GM15510 (cell line): Measurements from ENCODE around the gene PYGO2.

Source experiments
- POLR2A ChIP-seq: IDR thresholded peaks from 3 replicates; pipeline ENCODE4 v1.6.1; 2011; ENCODE audit warnings: borderline replicate concordance; ENCODE audit not compliant: insufficient read length; ENCODE audit errors: extremely low read depth

PYGO2 gene

DNA sequence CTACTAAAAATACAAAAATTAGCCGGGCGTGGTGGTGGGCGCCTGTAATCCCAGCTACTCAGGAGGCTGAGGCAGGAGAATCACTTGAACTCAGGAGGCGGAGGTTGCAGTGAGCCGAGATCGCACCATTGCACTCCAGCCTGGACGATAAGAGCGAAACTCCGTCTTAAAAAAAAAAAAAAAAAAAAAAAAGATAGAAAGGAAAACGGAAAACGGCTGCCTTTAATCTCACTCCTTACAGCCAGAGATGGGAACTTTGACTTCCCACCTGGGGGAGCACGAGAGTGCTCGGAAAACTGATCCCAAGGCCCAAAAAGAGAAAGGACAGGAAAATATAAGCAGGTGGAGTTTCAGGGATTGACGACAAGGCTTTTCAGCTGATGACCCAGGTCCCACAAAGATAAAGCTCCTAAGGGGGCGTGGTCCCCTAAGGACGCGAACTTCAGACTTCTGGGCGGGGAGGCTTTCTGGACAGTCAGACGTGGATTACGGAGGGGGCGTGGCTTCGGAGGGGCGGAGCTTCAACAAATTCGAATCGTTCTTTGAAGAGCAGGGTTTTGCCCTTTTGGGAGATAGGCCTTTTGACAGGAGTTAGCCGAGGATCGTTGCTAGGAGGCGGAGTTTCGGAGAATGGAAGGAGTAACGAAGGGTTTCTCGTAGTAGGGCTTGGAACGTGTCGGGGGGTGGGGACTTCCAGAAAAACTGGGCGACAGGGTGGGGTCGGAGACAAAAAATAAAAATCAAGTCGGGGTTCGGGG, 11.9 kb upstream of the PYGO2 start:
- peak; percentile 38 for TF ChIP-seq POLR2A

DNA sequence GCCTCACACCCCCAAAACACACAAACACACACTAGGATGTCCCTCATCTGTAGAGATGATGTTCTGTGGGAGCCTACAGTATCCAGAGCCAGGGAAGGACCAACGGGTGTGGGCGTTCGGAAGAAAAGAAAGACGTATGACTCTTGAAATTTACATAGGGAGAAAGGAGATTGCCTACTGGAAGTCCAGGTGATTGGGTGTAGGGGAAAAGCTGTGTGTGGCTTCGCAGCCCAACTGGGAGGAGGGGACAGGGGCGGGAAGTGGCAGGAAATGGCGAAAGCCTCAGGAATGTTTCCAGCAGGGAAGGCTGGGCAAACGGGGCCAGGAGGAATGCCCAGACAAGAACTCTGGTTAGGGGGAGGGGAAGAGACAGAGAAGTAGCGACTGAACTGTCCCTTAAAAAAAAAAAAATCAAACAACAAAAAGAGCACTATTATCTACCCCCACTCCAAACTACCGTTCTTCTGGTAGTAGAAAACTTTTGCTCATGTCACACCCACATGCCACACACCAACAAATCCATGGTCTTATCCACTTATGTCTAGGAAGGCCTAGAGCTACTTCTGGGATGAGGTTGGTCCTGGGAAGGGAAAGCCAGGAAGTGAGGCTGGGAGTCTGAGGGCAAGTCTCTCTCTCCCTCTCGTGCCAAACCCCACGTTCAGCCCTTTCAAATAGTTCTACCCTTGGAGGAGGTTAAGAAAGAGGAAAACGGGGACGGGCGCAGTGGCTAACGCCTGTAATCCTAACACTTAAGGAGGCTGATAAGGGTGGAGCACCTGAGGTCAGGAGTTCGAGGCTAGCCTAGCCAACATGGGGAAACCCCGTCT, 11.1 kb upstream of the PYGO2 start:
- TF ChIP-seq POLR2A: no peak

DNA sequence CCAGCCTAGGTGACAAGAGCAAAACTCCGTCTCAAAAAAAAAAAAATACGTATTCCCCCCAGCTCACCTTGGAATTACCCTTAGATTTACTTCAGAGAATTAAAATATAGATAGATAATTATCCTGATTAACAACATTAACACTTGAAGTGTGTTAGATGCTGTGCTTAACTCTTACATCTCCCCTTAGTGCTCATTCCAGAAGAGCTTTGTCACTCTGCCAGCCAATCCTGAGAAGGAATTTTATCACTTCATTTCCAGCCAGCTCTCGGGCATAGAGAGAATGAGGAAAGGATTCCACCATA, 10.6 kb upstream of the PYGO2 start:
- no peak for TF ChIP-seq POLR2A

DNA sequence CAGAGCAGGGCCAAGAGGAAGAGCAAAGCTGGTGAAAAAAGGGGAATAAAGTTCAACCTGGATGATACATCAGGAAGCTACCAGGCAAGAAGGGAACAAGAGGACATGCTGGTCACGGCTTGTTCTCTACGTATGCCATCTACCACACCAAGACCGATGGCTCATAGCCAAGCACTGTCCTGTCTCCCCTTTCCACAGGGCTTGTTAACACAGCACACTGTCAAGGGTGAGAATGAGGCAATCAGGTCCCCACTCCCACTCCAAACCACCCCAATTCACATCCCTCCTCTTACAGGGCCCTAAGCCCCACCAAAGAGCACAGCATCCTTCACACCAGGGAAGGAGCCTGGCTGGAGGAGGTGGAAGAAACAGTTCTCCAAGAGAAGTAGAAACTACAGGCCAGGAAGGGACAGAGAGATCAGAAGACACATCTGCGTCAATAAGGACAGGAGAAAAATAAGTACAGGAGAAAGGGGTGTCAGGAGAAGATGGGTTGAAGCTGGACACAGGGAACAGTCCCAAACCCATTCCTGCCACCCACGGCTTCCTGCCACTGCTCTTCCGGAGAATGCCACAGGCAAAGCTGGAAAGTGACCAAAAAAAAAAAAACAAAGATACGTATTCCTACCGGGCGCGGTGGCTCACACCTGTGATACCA, 9.9 kb upstream of the PYGO2 start:
- TF ChIP-seq POLR2A: no peak

DNA sequence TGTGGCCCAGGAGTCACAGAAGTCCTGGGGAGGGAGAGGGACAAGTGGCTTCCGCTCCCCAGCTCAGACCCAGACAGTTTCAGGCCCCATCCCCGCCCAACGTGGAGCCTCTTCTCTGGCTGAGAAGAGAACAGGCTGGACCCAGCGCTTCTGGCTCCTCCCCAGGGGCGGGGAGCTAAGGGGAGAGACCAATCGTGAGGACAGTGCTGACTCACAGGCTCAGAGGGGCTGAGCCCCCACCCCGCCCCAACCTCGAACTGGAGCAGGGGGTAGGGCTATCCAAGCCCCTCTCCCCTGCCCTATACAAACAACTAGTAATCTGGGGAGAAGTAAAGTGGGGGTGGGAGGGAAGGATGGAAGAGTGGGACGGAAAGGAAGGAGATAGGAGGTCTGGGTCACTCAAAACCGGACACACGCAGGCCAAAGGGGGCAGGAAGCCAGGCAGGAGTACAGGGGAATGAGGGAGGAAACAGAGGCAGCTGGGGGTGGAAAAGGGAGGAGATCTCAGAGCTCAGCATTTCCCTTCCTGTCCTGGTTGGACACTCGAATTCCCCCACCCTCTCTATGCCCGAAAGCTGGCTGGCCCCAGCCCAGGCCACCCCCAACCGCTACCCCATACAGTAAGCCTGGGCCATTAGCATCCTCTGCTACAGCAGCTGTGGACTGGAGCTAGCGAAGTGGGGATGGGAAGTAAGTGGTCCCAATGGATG, 9.2 kb upstream of the PYGO2 start, which contains the start of gene SHC1:
Gene SHC1, minus strand, starts transcription at position 117 of the 710 bp plus-strand sequence. CDS start 221 bp downstream, outside the sequence.
- TF ChIP-seq POLR2A: no peak

DNA sequence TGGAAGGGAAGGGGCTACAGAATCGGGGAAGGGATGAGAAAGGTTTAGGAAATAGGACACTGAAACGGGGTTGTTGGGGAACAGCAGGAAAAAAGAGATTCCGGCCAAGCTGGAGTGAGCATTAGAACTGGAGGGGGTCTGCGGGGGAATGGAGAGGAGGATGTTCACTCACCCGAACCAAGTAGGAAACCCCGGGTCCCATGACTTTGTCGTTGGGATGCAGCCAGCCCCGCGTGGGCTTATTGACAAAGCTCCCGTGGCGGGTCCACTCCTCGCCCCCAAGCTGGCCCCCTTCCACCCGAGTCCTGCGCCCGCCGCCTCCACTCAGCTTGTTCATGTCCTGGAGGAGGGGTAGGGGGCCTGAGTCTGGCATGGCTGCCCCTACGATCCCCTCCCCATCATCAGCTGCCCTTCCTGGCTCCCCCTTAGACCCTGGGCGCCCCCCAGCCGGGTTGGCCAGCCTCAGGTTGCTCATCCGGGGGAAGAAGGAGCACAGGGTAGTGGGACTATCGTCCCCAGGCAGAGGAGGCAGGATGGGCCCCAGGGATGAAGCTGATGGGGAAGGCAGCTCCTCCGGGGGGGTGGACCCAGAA, 8.4 kb upstream of the PYGO2 start:
- TF ChIP-seq POLR2A: no peak

DNA sequence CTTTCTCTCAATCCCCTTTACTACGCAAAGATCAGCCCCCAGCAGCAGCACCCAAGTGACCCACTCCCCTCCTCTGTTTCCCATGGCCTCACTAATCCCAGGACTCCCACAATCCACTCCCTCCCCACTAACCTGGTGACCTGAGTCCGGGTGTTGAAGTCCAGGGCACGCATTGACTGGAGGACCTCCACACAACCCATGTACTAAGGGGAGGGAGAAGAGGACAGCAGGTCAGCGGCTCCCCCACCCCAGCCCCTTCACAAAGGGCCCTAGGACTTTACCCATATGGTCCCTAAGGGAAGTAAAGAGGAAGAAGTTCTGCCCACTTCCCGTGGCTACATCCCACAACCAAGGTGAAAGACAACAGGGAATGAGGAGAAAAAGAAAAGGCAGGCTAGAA, 7.7 kb upstream of the PYGO2 start:
- TF ChIP-seq POLR2A: no peak

DNA sequence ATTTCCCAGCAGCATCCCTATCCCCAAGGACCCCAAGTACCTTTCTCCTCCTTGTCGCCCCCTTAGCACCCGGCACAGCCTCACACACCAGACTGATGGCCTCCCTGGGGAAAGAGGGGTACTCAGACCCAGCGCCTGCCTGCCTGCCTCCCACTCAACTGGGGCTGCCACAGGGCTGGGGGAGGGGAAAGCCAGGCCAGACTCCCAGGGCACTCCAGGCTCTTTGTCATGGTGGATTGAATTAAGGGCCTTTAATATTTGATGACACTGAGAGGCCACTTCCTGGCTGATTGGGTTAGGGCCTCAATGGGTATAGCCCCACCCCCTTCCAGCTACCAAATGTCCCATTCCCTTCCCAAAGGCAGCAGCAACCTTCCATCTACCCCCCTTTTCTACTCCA, 7.1 kb upstream of the PYGO2 start:
- TF ChIP-seq POLR2A: no peak

DNA sequence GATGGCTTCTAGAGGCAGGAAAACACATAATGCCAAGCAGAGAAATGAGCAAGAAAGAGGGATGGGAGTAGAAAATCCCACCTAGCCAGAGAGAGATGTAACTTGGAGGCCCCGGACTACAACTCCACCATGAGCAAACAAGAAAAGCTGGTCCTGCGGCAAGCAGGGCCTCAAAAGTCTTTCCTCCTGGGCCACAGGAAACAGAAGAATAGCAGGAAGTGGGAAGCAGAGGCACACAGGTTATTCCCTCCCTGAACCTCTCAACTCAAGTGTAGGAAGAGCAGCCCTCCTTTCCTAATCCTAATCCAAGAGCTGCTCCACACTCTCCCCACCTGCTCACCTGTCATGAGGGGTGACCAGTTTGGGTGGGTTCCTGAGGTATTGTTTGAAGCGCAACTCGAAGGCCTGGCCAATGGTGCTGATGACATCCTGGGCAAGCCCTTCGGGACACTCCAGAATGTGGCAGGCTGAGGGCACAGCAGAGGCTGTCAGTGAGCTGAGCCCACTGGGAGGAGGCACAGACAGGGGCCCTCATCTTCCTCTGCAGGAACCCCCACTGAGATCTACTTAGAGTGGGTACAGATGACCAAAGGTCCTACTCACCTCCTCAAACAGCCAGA, 5.9 kb upstream of the PYGO2 start:
- no peak for TF ChIP-seq POLR2A

DNA sequence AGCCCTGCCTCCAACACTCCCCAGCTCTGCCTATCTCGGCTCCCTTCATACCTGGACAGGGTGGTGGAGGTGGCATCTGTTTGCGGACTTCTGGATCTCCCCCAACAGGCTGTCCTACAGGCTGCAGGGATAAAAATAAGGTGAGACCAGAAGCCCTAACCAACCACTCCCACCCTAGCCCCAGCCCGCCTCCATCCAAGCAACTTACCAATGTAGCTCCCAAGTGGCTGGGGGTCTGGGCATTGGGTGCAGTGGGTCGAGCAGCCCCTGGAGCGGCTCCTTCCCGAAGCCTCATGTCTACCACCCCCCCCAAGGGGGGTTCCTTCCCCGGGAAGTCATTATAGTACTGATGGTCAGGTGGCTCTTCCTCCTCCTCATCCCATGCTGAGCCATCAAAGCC, 4.5 kb upstream of the PYGO2 start:
- no peak for TF ChIP-seq POLR2A

DNA sequence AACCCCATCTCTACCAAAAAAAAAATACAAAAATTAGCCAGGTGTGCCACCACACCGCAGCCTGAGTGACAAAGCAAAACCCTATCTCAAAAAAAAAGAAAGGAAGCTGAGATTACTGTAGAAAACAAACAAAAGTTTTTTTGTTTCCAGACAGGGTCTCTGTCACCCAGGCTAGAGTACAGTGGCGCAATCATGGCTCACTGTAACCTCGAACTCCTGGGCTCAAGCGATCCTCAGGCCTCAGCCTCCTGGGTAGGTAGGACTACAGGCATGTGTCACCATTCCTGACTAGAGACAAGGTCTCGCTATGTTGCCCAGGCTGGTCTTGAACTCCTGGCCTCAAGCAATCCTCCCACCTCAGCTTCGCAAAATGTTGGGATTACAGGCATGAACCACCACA, 2.8 kb upstream of the PYGO2 start:
- TF ChIP-seq POLR2A: no peak

DNA sequence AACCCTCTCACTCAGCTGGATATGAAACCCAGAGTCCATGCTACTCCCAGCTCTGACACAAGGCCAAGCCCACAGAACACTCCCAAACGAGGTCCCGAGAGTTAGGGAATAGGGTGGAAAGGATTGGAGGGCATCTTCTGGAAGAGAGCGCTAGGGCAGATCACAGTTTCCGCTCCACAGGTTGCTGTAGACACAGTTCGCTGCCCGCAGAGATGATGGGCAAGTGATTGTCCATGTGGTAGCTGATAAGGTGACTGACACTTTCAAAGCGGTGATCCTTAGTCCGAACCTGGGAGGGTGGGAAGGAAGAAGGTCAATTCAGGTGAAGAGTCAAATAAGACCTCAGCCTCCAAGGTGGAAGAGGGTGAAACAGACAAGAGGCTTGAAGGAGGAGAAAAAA, 2.1 kb upstream of the PYGO2 start:
- TF ChIP-seq POLR2A: no peak

DNA sequence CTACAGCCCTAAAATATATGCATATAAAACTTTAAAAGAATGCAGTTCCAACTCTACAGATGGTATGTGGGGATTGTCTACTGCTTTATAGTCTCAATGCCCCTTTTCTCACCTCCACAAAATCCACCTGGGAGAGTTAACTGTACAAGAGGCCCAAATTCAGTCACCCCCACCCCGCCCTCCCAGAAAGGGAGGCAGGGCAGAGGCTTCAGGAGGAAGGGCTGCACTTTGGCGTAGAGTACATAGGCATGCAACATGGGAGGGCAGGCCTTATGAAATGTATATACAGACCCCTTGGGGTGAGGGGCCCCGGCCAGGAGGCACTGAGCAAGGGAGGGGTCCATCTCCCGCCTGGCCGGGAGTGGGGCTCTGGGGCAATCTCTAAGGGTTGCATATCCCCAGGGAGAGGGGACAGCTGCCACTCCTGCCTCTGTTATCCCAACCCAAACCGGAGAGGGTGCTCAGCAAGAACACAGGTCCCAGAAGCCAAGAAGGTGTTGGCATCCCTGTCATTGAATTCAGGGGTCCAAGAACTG, 1.3 kb upstream of the PYGO2 start:
- TF ChIP-seq POLR2A: no peak
